Uterus (tissue), 4 donors: ENCODE data around the gene GJB4. TPM values are rescaled to one million over a fixed set of nuclear protein-coding genes. Genes with fewer than 3 reads are reported as not detected.
A peak's percentile ranks its signal among the peaks of the same experiment; 100 is the strongest.

Experiments used
- DNase-seq, 2 donors: peaks; one replicate each; pipeline ENCODE4 v3.0.0-alpha.2; 2019 to 2020
- H3K27ac ChIP-seq, 2 donors: fragments of 200-600 bp; sonication (generic); 1 replicate in 1 of 2; 2 replicates in 1 of 2; pipeline ENCODE4 v1.5.1; 2016 to 2018
- H3K27me3 ChIP-seq, 2 donors: fragments of 200-600 bp; sonication (generic); one replicate each; pipeline ENCODE4 v1.5.1; 2018 to 2019; ENCODE audit warnings: control low read depth in 1 of 2
- H3K36me3 ChIP-seq, 2 donors: fragments of 200-600 bp; sonication (generic); one replicate each; pipeline ENCODE4 v1.5.1; 2019; ENCODE audit warnings: control low read depth in 1 of 2
- H3K4me1 ChIP-seq, 2 donors: fragments of 200-600 bp; sonication (generic); one replicate each; pipeline ENCODE4 v1.5.1; 2018 to 2019; ENCODE audit warnings: control low read depth in 1 of 2
- H3K4me3 ChIP-seq, 2 donors: fragments of 200-600 bp; sonication (generic); 1 replicate in 1 of 2; 2 replicates in 1 of 2; pipeline ENCODE4 v1.5.1; 2018 to 2019; ENCODE audit warnings: mild to moderate bottlenecking in 1 of 2
- H3K9me3 ChIP-seq, 2 donors: fragments of 200-600 bp; sonication (generic); one replicate each; pipeline ENCODE4 v1.5.1; 2019; ENCODE audit warnings: control low read depth in 1 of 2
- CTCF ChIP-seq, 4 experiments: fragments of 200-600 bp in 2 of 4; fragments of 450-650 bp in 2 of 4; sonication (generic) in 2 of 4; IDR thresholded peaks; one replicate each; pipeline ENCODE4 v1.5.1; 2016 to 2019; ENCODE audit warnings: antibody characterized with exemption in 4 of 4, mild to moderate bottlenecking in 2 of 4, moderate library complexity in 1 of 4
- POLR2A ChIP-seq, 2 donors: fragments of 450-650 bp; IDR thresholded peaks; one replicate each; pipeline ENCODE4 v1.6.1; 2016; ENCODE audit warnings: antibody characterized with exemption in 2 of 2, mild to moderate bottlenecking in 1 of 2, moderate library complexity in 1 of 2
- intact Hi-C: fragments of 100-400 bp; cut with DNase I; formaldehyde crosslinking; loops from one replicate; pipeline ENCODE4 v1.15.1; 2023; ENCODE audit warnings: low total_unique reads
- total RNA-seq, 4 donors: library from RNA; depleted of rRNA in 3 of 4; stranded (reverse); fragments of >200 nt in 3 of 4; gene quantifications; one replicate each; pipeline versions ENCODE4 v1.1.0 to v1.2.4, GENCODE V29; 2014 to 2023
- donor health status: DM: yes; HTN: yes; CAD: no.

The GJB4 gene
- total RNA-seq, 4 donors from 2014 or later, result not detected

GRCh38 chr1:34792424-34792823, 32.9 kb downstream of the GJB4 start:
- intact Hi-C loops, result no loop called here
- Histone ChIP-seq H3K27ac (peak overlapping the region; percentile 72 to 77), H3K4me1 (no peaks in the 10 kb centered on the region), H3K36me3 (no peaks in the 10 kb centered on the region), H3K9me3 (no peaks in the 10 kb centered on the region), H3K4me3 (no peak overlapping the region), H3K27me3 (no peaks in the 10 kb centered on the region)
- DNase-seq, result no peak
- TF ChIP-seq POLR2A (IDR thresholded peaks at IDR 0.05) (no peak), CTCF (IDR thresholded peaks at IDR 0.05) (no peak)

GRCh38 chr1:34792868-34793727, 33.6 kb downstream of the GJB4 start, which contains the start of gene GJA4:
GJA4 (plus strand) TSS chr1:34792999; CDS start chr1:34794214, 1,215 bp downstream.
- H3K4me1 ChIP-seq, result no peaks in the 10 kb centered on the region
- H3K9me3 ChIP-seq, result no peaks in the 10 kb centered on the region
- H3K27ac ChIP-seq, result peak within 1 kb of the TSS; percentile 72 to 77
- DNase-seq, result no peak
- H3K36me3 ChIP-seq, result no peaks in the 10 kb centered on the region
- intact Hi-C loops, result no loop called here
- TF ChIP-seq POLR2A (IDR thresholded peaks at IDR 0.05) (peak; percentile 27 to 29), CTCF (IDR thresholded peaks at IDR 0.05) (no peak)
- H3K27me3 ChIP-seq, result no peaks in the 10 kb centered on the region
- H3K4me3 ChIP-seq, result peak within 1 kb of the TSS; percentile 8 to 29

GRCh38 chr1:34794001-34794789, 34.7 kb downstream of the GJB4 start:
- intact Hi-C loops, result no loop called here
- no peaks in the 10 kb centered on the region for H3K36me3 ChIP-seq
- H3K9me3 ChIP-seq, result no peaks in the 10 kb centered on the region
- no peaks in the 10 kb centered on the region for H3K27me3 ChIP-seq
- no peak for DNase-seq
- H3K27ac ChIP-seq, result peak overlapping the region; percentile 72 to 77
- no peak for TF ChIP-seq POLR2A (IDR thresholded peaks at IDR 0.05)
- TF ChIP-seq CTCF (IDR thresholded peaks at IDR 0.05), result no peak
- H3K4me1 ChIP-seq, result no peaks in the 10 kb centered on the region
- peak overlapping the region in 1 of 2 donors; percentile 14 for H3K4me3 ChIP-seq

GRCh38 chr1:34794790-34795180, 35.2 kb downstream of the GJB4 start:
- Histone ChIP-seq H3K27me3 (no peaks in the 10 kb centered on the region), H3K4me3 (peak overlapping the region in 1 of 2 donors; percentile 14), H3K27ac (peak overlapping the region; percentile 72 to 77), H3K9me3 (no peaks in the 10 kb centered on the region), H3K36me3 (no peaks in the 10 kb centered on the region), H3K4me1 (no peaks in the 10 kb centered on the region)
- TF ChIP-seq CTCF (IDR thresholded peaks at IDR 0.05) (no peak), POLR2A (IDR thresholded peaks at IDR 0.05) (no peak)
- no peak for DNase-seq
- intact Hi-C loops, result no loop called here

GRCh38 chr1:34795916-34796315, 36.4 kb downstream of the GJB4 start:
- Histone ChIP-seq H3K36me3 (no peaks in the 10 kb centered on the region), H3K9me3 (no peaks in the 10 kb centered on the region), H3K27ac (peak overlapping the region in 1 of 2 donors; percentile 77), H3K27me3 (no peaks in the 10 kb centered on the region), H3K4me1 (no peaks in the 10 kb centered on the region), H3K4me3 (no peak overlapping the region)
- no peak for DNase-seq
- TF ChIP-seq POLR2A (IDR thresholded peaks at IDR 0.05), result no peak
- TF ChIP-seq CTCF (IDR thresholded peaks at IDR 0.05), result no peak
- intact Hi-C loops, result no loop called here
